WTC11 (cell line): ENCODE results near the gene ACYP2. TPM values are rescaled to one million over a fixed set of nuclear protein-coding genes. Genes with fewer than 3 reads are reported as not detected.

Experiments used
- ATAC-seq: fragments of 200-7000 bp; cut with Tn5 transposase; 2 replicates; pipeline ENCODE4 v1.10.0; 2021; ENCODE audit warnings: mild to moderate bottlenecking, moderate library complexity
- CTCF ChIA-PET: fragments of 300-600 bp; sonication (Branson Sonifier 250); formaldehyde crosslinking; loops from one replicate; lab custom pipeline; 2021; ENCODE audit warnings: antibody characterized with exemption; lab: Charles Lee
- POLR2A ChIA-PET: fragments of 350-600 bp; sonication (Branson Sonifier 250); formaldehyde crosslinking; loops from one replicate; lab custom pipeline; 2021; ENCODE audit warnings: antibody characterized with exemption; lab: Charles Lee
- DNase-seq: peaks from one replicate; pipeline ENCODE4 v3.0.0; 2021; ENCODE audit warnings: low spot score
- H3K27ac Mint-ChIP-seq: 2 replicates; pipeline ENCODE4 v1.8.0; 2021; ENCODE audit warnings: mixed read lengths
- H3K27me3 Mint-ChIP-seq: 2 replicates; pipeline ENCODE4 v1.8.0; 2021; ENCODE audit warnings: low read depth, mild to moderate bottlenecking, moderate library complexity, mixed read lengths
- H3K36me3 Mint-ChIP-seq: 2 replicates; pipeline ENCODE4 v1.8.0; 2021; ENCODE audit warnings: mixed read lengths
- H3K4me1 Mint-ChIP-seq: 2 replicates; pipeline ENCODE4 v1.8.0; 2022; ENCODE audit warnings: mixed read lengths
- H3K4me3 Mint-ChIP-seq: 2 replicates; pipeline ENCODE4 v1.8.0; 2021; ENCODE audit warnings: mild to moderate bottlenecking, moderate library complexity, mixed read lengths
- H3K9me3 Mint-ChIP-seq: 2 replicates; pipeline ENCODE4 v1.8.0; 2021; ENCODE audit warnings: mixed read lengths
- GABPB1 ChIP-seq: sonication (generic); formaldehyde crosslinking; IDR thresholded peaks from 2 replicates; pipeline ENCODE4 v1.8.1; 2023; ENCODE audit warnings: mild to moderate bottlenecking, missing genetic modification reagents
- JUN ChIP-seq: sonication (generic); formaldehyde crosslinking; IDR thresholded peaks from 2 replicates; pipeline ENCODE4 v1.8.0; 2023; ENCODE audit warnings: mild to moderate bottlenecking, missing genetic modification reagents
- KAT7 ChIP-seq: sonication (generic); formaldehyde crosslinking; IDR thresholded peaks from 2 replicates; pipeline ENCODE4 v1.8.1; 2023; ENCODE audit warnings: missing genetic modification reagents, mild to moderate bottlenecking, borderline replicate concordance
- MXD4 ChIP-seq: fragments of 250-450 bp; sonication (Bioruptor Pico); IDR thresholded peaks from 2 replicates; pipeline ENCODE4 v1.8.0; 2021; ENCODE audit warnings: mild to moderate bottlenecking, moderate library complexity, borderline replicate concordance
- OVOL2 ChIP-seq: fragments of 250-450 bp; sonication (Bioruptor Pico); IDR thresholded peaks from 2 replicates; pipeline ENCODE4 v1.9.0; 2021; ENCODE audit warnings: mild to moderate bottlenecking, borderline replicate concordance
- PRRX2 ChIP-seq: fragments of 250-450 bp; sonication (Bioruptor Pico); IDR thresholded peaks from 2 replicates; pipeline ENCODE4 v1.8.0; 2021; ENCODE audit warnings: mild to moderate bottlenecking
- SMAD3 ChIP-seq: sonication (generic); formaldehyde crosslinking; IDR thresholded peaks from 2 replicates; pipeline ENCODE4 v1.8.0; 2022; ENCODE audit warnings: missing genetic modification reagents, mild to moderate bottlenecking, borderline replicate concordance
- total RNA-seq: library from RNA; stranded (reverse); gene quantifications from 3 replicates; pipeline ENCODE4 v1.2.3, GENCODE V29; 2021
- TF ChIP-seq, protein P1 (sequence below): sonication (generic); formaldehyde crosslinking; IDR thresholded peaks from 2 replicates; pipeline ENCODE4 v1.8.0; 2022; ENCODE audit warnings: missing genetic modification reagents
- TF ChIP-seq, protein P2 (sequence below): sonication (generic); formaldehyde crosslinking; conservative IDR thresholded peaks from 2 replicates; pipeline ENCODE4 v1.8.1; 2022; ENCODE audit warnings: mild to moderate bottlenecking, missing genetic modification reagents
- TF ChIP-seq, protein P3 (sequence below): sonication (generic); formaldehyde crosslinking; IDR thresholded peaks from 2 replicates; pipeline ENCODE4 v1.8.1; 2022; ENCODE audit warnings: low read depth, mild to moderate bottlenecking, moderate library complexity, missing genetic modification reagents, borderline replicate concordance
- TF ChIP-seq, protein P4 (sequence below): fragments of 200-600 bp; IDR thresholded peaks from 2 replicates; pipeline ENCODE4 v1.8.0; 2022; ENCODE audit warnings: antibody characterized with exemption

ACYP2 gene
- total RNA-seq, 1 experiment from 2014 or later: 4.4 TPM

DNA sequence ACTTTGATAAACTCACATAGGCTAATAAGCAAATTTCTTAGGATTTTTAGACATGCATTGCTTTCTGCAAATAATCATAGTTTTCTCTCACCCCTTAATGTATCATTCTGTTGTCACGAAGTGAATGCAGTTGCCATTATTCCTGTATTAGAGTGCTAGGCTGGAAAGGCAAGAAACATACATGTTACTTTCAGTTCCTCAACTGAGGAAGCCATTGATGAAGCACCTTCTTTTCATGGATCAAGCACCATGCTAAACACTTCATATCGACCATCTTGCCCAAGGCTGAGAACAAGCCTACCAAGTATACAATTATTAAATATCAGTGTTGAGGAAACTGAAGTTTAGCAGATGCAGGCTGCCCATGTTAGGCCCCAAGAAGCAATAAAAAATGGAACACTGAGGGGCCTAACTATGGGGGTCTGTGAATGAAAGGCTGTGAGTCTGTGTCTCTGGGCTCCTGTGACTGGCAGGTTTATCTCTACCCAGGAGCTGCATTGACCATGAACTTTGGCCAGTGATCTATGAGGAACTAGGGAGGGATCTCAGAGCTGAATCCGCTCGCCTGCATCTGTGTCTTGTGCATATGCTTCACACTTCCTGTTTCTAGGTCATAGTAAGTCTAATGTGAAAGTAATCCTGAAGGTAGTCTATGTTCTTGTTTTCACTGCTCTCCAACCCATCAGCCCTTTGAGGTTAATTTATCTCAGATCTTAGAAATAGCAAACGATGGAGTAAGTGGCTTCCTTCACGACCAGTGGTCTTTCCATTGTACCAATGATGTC, 156.6 kb downstream of the ACYP2 start:
- ChIA-PET POLR2A (no interaction called here), CTCF (no interaction called here)
- TF ChIP-seq, protein P1, sequence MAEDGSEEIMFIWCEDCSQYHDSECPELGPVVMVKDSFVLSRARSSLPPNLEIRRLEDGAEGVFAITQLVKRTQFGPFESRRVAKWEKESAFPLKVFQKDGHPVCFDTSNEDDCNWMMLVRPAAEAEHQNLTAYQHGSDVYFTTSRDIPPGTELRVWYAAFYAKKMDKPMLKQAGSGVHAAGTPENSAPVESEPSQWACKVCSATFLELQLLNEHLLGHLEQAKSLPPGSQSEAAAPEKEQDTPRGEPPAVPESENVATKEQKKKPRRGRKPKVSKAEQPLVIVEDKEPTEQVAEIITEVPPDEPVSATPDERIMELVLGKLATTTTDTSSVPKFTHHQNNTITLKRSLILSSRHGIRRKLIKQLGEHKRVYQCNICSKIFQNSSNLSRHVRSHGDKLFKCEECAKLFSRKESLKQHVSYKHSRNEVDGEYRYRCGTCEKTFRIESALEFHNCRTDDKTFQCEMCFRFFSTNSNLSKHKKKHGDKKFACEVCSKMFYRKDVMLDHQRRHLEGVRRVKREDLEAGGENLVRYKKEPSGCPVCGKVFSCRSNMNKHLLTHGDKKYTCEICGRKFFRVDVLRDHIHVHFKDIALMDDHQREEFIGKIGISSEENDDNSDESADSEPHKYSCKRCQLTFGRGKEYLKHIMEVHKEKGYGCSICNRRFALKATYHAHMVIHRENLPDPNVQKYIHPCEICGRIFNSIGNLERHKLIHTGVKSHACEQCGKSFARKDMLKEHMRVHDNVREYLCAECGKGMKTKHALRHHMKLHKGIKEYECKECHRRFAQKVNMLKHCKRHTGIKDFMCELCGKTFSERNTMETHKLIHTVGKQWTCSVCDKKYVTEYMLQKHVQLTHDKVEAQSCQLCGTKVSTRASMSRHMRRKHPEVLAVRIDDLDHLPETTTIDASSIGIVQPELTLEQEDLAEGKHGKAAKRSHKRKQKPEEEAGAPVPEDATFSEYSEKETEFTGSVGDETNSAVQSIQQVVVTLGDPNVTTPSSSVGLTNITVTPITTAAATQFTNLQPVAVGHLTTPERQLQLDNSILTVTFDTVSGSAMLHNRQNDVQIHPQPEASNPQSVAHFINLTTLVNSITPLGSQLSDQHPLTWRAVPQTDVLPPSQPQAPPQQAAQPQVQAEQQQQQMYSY (CRISPR knock-in tag): no peak
- H3K36me3 Mint-ChIP-seq: no peaks in the 10 kb centered on the region
- H3K9me3 Mint-ChIP-seq: peaks cover 6% of the 10 kb centered on the region
- no peak for DNase-seq
- no peak for ATAC-seq
- no peak overlapping the region for H3K4me3 Mint-ChIP-seq
- no peak overlapping the region for H3K27ac Mint-ChIP-seq
- no peaks in the 10 kb centered on the region for H3K27me3 Mint-ChIP-seq
- no peaks in the 10 kb centered on the region for H3K4me1 Mint-ChIP-seq

DNA sequence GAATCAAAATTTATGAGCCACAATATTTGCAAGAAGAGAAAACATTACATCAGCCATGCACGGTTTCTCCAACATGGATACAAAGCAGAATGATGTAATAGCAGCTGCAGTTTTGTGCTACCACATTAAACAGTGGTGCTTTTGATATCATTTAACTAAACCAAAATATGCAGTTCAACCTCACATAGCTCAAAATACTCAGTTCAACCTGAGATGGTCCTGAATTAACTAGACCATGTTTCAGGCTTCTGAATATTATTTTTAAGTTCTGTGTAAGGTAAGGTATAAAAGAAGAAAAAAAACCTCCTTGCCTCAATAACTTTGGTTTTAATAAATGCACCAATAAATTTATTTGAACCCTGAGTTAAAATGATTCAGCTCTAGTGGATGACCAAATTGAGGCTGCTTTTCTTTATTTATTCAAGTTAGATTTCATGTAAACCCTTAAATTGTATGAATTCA, 159.4 kb downstream of the ACYP2 start:
- CTCF ChIA-PET: no interaction called here
- ATAC-seq (no peak), DNase-seq (no peak)
- Mint-ChIP-seq H3K36me3 (no peaks in the 10 kb centered on the region), H3K4me3 (no peak overlapping the region), H3K9me3 (peaks cover 6% of the 10 kb centered on the region), H3K27me3 (no peaks in the 10 kb centered on the region; the same call in 1 of the 2 replicates), H3K27ac (no peak overlapping the region), H3K4me1 (no peaks in the 10 kb centered on the region)
- TF ChIP-seq GABPB1 (CRISPR knock-in tag) (peak; percentile 88), PRRX2 (CRISPR knock-in tag) (no peak)
- POLR2A ChIA-PET: no interaction called here

DNA sequence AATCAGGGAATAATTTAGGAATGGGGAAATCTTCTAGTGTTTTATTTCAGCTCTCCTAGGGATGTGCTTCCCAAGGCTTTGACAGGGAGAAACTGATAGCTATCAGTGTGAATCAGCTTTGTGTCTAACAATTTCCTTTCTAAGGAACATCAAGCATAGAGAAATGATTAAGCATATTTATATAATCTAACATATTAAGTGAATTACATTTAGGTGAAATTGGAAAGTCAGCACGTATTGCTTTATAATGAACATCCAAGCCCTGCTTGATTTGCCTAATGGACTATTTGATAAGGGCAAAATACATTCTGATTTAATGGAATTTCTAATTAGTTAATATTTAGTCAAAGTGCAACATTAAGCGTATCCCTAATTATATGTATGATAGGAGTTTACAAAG, 160.1 kb downstream of the ACYP2 start:
- Mint-ChIP-seq H3K36me3 (no peaks in the 10 kb centered on the region), H3K9me3 (peaks cover 6% of the 10 kb centered on the region), H3K4me1 (no peaks in the 10 kb centered on the region)
- POLR2A ChIA-PET: no interaction called here
- no peak for DNase-seq
- CTCF ChIA-PET: no interaction called here
- no peak for TF ChIP-seq KAT7 (CRISPR knock-in tag)
- TF ChIP-seq, protein P2, sequence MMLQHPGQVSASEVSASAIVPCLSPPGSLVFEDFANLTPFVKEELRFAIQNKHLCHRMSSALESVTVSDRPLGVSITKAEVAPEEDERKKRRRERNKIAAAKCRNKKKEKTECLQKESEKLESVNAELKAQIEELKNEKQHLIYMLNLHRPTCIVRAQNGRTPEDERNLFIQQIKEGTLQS (CRISPR knock-in tag): no peak
- TF ChIP-seq MXD4 (CRISPR knock-in tag): no peak
- TF ChIP-seq, protein P3, sequence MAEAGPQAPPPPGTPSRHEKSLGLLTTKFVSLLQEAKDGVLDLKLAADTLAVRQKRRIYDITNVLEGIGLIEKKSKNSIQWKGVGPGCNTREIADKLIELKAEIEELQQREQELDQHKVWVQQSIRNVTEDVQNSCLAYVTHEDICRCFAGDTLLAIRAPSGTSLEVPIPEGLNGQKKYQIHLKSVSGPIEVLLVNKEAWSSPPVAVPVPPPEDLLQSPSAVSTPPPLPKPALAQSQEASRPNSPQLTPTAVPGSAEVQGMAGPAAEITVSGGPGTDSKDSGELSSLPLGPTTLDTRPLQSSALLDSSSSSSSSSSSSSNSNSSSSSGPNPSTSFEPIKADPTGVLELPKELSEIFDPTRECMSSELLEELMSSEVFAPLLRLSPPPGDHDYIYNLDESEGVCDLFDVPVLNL (CRISPR knock-in tag): no peak
- TF ChIP-seq OVOL2 (CRISPR knock-in tag): no peak
- no peak for TF ChIP-seq SMAD3 (CRISPR knock-in tag)
- TF ChIP-seq, all 79 proteins: peak for 0
- no peak overlapping the region for H3K4me3 Mint-ChIP-seq
- no peaks in the 10 kb centered on the region; the same call in none of the 2 replicates for H3K27me3 Mint-ChIP-seq
- no peak overlapping the region for H3K27ac Mint-ChIP-seq
- ATAC-seq: no peak

DNA sequence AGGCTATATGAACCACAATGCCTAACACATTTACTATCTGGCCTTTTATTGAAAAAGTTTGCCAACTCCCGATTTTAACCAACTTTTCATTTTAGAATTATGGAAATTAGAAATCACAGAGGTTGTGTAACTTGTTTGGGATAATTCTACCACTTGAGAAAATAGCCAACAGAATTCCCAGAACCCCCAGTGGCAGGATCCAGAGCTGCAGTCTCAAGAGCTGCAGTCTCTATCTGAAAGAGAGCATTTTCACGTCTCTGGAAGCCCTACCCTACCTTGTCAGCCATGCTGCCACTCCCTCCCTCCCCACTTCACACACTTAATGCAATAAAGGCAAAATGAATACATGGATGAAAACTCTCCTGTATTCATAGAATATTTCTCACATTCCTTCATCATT, 164.0 kb downstream of the ACYP2 start:
- H3K4me1 Mint-ChIP-seq: no peaks in the 10 kb centered on the region
- no peak overlapping the region for H3K27ac Mint-ChIP-seq
- H3K27me3 Mint-ChIP-seq: peaks cover 5% of the 10 kb centered on the region
- H3K9me3 Mint-ChIP-seq: no peaks in the 10 kb centered on the region
- no peak overlapping the region for H3K4me3 Mint-ChIP-seq
- DNase-seq (no peak), ATAC-seq (peak; percentile 79)
- POLR2A ChIA-PET: no interaction called here
- H3K36me3 Mint-ChIP-seq: no peaks in the 10 kb centered on the region
- CTCF ChIA-PET: interaction anchor here (0.7 to 1.4 kb wide), 8 partner anchors 9 to 222 kb away, joined by 3 to 4 read pairs (median 3); no protein-coding TSS in a partner anchor
- TF ChIP-seq, protein P4, sequence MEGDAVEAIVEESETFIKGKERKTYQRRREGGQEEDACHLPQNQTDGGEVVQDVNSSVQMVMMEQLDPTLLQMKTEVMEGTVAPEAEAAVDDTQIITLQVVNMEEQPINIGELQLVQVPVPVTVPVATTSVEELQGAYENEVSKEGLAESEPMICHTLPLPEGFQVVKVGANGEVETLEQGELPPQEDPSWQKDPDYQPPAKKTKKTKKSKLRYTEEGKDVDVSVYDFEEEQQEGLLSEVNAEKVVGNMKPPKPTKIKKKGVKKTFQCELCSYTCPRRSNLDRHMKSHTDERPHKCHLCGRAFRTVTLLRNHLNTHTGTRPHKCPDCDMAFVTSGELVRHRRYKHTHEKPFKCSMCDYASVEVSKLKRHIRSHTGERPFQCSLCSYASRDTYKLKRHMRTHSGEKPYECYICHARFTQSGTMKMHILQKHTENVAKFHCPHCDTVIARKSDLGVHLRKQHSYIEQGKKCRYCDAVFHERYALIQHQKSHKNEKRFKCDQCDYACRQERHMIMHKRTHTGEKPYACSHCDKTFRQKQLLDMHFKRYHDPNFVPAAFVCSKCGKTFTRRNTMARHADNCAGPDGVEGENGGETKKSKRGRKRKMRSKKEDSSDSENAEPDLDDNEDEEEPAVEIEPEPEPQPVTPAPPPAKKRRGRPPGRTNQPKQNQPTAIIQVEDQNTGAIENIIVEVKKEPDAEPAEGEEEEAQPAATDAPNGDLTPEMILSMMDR: 0 out of 2 replicates have a peak, but pooled peaks have one; percentile 30
- no peak for TF ChIP-seq JUN
